ENCODE data around the gene NME7. TPM values are rescaled to one million over a fixed set of nuclear protein-coding genes. Genes with fewer than 3 reads are reported as not detected.
"Not testable (repeated sequence)": the region's sequence is repeated elsewhere in the genome, so short reads cannot be mapped to it uniquely, and the experiment has no call there.

Gene NME7
- polyA plus RNA-seq, 6 donors from 2014 or later, result 2.6 to 19.2 (median 11.0) TPM

DNA sequence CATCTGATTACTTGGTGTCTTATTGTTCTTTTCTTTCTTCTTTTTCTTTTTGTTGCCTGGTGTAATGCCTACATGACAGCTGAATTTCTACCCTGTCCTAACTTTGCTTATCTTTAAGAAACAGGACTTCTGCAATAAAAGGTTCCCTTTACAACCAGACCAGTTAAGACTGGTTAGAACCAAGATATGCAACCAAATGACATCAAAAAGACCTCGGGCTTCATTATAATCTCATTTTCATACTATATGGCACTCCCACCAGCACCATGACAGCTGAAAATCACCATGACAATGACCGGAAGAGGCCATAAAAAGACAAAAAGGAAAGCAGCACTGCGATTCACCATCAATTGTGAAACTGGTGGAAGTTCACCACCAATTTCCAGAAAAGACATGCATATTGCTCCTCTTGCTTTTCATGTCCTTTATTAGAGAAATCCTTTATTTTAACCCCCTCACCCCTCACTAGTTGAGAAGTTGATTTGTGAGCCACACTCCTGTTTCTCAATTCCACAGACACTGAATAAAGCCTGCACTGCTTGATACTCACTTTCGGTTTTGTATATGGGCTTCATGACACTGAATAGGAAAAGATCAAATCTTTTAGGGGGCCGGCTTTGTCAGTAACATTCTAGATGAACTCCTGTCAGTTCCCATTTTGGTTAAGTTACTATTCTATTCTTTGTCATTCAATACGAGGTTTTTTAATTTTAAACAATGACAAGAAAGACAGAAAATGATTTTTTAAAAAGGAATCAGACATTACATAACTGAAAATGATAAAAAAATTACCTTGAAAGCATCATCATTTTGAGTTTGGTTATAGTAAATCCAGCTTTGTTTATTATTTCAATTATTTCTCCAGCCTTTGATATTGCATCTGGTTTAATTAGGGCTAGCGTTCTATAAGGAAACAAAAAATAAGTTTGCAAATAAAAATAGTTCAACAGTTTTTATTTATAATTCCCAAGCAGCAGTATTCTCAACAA lies 58.1 kb downstream of the NME7 start:
- H3K27me3 Mint-ChIP-seq, result no peaks in the 10 kb centered on the region
- peaks cover 0 to 3% (median 0%) of the 10 kb centered on the region in 7 donors for H3K9me3 Mint-ChIP-seq
- peak overlapping the region in 7 of 8 donors; percentile 31 to 78 (median 54) for H3K4me3 Mint-ChIP-seq
- peak overlapping the region in 2 of 6 donors; percentile 2 to 17 for H3K27ac Mint-ChIP-seq
- DNase-seq, result no peak
- peak; percentile 48 to 58 for ATAC-seq (ENCODE audit: low read depth in 2 of 2)
- peaks cover 7 to 8% (median 7%) of the 10 kb centered on the region in 3 donors for H3K4me1 Mint-ChIP-seq
- H3K36me3 Mint-ChIP-seq, result peaks cover 10 to 18% of the 10 kb centered on the region in 2 donors

DNA sequence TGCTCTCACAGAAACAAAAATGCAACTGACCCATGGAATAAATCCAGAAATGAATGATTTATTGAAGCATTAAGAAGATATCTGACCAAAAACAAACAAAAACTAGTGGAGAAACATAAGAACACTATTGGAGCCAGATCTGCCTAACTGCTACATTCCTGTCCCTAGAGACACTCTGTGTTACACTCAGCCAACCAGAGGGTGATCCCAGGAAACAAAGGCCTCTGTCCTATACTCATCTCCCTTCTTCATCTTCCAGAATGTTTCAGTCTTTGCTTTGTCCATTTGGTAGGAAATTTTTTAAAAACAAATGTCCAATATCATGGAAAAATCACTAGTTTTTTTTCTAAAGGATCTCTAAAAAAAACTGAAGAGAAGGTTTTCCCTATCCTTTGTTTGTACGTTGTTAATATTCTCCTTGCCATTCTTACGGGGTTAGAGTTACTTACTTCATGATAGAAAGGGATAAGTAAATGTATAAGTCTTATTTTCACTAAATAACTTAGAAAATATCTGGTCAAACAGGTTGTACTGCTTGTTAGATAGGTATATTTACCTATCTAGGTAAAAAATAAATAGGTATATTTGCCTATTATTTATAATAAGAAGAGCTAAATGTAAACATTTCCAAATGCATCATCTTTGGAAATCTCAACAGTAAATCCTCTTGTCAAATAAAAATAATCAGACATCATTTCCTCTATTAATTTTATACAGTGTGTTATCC lies 59.1 kb downstream of the NME7 start:
- Mint-ChIP-seq H3K27ac (no peak overlapping the region), H3K4me3 (no peak overlapping the region), H3K36me3 (peaks cover 10 to 18% of the 10 kb centered on the region in 2 donors), H3K9me3 (peaks cover 0 to 3% (median 0%) of the 10 kb centered on the region in 7 donors), H3K4me1 (peaks cover 7 to 8% (median 7%) of the 10 kb centered on the region in 3 donors), H3K27me3 (no peaks in the 10 kb centered on the region)
- ATAC-seq (ENCODE audit: low read depth in 2 of 2) (no peak), DNase-seq (no peak)

DNA sequence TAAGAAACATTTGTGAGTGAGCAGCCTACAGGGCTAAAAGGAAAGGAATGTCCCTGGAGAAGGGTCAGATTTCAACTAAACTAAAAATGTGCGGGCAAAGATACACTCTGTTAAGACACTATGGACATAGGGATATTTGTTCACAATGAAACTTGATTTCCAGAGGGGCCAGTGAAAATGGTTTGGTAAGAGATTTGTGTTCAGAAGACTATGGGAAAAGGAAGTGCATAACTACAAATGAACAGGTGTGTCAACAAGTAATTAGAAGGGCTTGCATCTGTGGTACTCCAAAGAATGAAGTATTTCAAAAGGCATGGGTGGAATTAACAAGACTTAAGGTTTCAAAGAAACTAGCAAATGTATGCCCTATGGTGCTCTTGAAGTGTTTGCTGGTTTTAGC lies 60.4 kb downstream of the NME7 start:
- H3K4me1 Mint-ChIP-seq, result peaks cover 7 to 8% (median 7%) of the 10 kb centered on the region in 3 donors
- no peaks in the 10 kb centered on the region for H3K27me3 Mint-ChIP-seq
- DNase-seq (no peak), ATAC-seq (ENCODE audit: low read depth in 2 of 2) (no peak)
- H3K4me3 Mint-ChIP-seq, result no peak overlapping the region
- H3K36me3 Mint-ChIP-seq, result peaks cover 12 to 18% of the 10 kb centered on the region in 2 donors
- no peak overlapping the region for H3K27ac Mint-ChIP-seq
- H3K9me3 Mint-ChIP-seq, result peaks cover 0 to 3% (median 0%) of the 10 kb centered on the region in 7 donors

DNA sequence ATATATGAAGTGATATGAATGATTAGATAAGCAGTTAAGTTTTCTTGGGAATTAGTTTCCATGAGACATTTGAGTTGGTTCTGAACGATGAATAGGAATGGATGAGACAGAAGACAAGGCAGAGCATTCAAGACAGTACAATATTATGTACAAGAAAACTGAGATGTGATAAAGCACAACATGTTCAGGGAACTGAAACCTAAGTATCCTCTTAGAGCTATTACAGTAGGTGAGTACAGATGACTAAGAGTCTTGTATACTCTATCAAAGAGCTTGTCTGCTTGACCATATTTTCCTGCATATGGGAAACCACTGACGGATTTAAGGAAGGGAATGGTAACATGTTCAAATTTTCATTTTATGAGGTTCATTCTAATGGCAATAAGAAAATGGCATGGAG lies 61.6 kb downstream of the NME7 start:
- Mint-ChIP-seq H3K27ac (no peak overlapping the region), H3K36me3 (peaks cover 18 to 21% of the 10 kb centered on the region in 2 donors), H3K4me1 (peaks cover 7 to 8% (median 7%) of the 10 kb centered on the region in 3 donors), H3K27me3 (no peaks in the 10 kb centered on the region), H3K4me3 (no peak overlapping the region), H3K9me3 (peaks cover 0 to 3% (median 0%) of the 10 kb centered on the region in 7 donors)
- no peak for ATAC-seq (ENCODE audit: low read depth in 2 of 2)
- no peak for DNase-seq

DNA sequence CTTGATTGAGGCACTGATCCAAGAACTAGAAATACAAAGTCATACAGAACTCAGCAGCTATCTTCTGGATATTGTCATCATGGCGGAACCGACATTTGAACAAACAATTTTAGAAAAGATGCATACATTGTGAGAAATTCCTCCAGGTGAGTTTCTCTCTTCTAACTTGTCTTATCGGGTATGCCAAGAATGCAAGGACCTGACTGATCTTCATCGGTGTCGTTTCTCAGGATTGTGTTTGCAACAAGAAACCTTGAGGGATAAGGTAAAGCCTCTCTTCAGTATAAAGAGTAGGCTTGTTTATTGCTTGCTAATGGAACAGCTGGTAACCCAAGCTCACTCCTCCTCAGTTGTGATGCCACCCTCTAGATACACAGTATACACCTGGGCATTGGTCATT lies 62.2 kb downstream of the NME7 start:
- Mint-ChIP-seq H3K27ac (no peak overlapping the region), H3K4me1 (peaks cover 7 to 8% (median 7%) of the 10 kb centered on the region in 3 donors), H3K9me3 (peaks cover 0 to 3% (median 0%) of the 10 kb centered on the region in 7 donors), H3K36me3 (peaks cover 18 to 21% of the 10 kb centered on the region in 2 donors), H3K27me3 (no peaks in the 10 kb centered on the region), H3K4me3 (no peak overlapping the region)
- ATAC-seq (ENCODE audit: low read depth in 2 of 2) (no peak), DNase-seq (no peak)

DNA sequence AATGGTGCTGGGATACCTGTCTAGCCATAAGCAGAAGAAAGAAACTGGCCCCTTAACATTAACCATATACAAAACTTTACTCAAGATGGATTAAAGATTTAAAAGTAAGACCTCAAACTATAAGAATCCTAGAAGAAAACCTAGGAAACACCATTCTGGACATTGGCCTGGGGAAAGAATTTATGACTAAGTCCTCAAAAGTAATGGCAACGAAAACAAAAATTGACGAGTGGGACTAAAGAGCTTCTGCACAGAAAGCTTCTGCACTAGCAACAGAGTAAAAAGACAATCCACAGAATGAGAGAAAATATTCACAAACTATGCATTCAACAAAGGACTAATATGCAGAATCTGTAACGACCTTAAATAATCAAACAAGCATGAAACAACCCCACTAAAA lies 66.7 kb downstream of the NME7 start:
- Mint-ChIP-seq H3K4me3 (no peak overlapping the region), H3K27ac (no peak overlapping the region), H3K36me3 (peaks cover 8 to 30% of the 10 kb centered on the region in 2 donors), H3K9me3 (peaks cover 0 to 2% (median 0%) of the 10 kb centered on the region in 7 donors), H3K4me1 (peaks cover under 1 to 5% (median 2%) of the 10 kb centered on the region in 3 donors), H3K27me3 (no peaks in the 10 kb centered on the region)
- no peak for DNase-seq
- no peak for ATAC-seq (ENCODE audit: low read depth in 2 of 2)

DNA sequence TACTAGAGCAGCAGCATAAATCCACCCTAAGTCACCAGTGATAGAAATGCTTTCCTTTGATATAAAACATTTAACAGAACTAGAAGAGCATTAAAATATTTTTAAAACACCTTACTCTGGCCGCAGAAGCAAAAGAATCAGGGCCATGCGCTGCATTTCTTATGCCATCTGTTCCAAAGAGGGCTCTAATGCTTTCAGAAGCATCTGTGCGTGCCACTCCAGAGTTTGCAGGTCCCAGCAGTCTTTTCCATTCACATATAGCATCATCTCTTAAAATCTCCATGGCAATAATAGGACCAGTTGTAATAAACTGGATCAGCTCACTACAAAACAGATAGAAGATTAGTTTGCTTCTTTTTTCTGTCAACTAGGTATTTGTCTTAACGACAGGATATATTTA lies 69.2 kb downstream of the NME7 start:
- ATAC-seq (ENCODE audit: low read depth in 2 of 2) (no peak), DNase-seq (no peak)
- H3K27ac Mint-ChIP-seq, result no peak overlapping the region
- H3K4me1 Mint-ChIP-seq, result peaks cover 5 to 11% (median 5%) of the 10 kb centered on the region in 3 donors
- H3K27me3 Mint-ChIP-seq, result no peaks in the 10 kb centered on the region
- peaks cover 0 to 2% (median 0%) of the 10 kb centered on the region in 7 donors for H3K9me3 Mint-ChIP-seq
- H3K4me3 Mint-ChIP-seq, result no peak overlapping the region
- H3K36me3 Mint-ChIP-seq, result peaks cover 7 to 36% of the 10 kb centered on the region in 2 donors

DNA sequence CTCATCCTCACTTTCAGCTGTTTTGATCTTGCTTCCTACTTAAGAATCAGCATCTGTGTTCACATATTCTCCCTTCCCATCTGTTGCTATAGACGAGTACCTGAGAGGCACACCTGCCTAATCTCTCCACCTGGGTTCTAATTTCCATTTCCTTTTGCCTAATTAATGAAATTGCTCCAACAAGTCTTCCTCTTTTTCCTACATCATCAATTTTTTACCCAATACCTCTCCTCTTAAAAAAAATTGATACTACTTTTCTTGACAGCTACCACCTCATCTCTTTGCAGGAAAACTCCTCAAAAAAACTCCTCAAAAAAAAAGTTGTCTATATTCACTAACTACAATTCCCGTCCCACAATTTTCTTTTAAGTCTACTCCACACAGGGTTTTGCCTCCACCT lies 71.8 kb downstream of the NME7 start:
- no peaks in the 10 kb centered on the region for H3K27me3 Mint-ChIP-seq
- no peak overlapping the region for H3K4me3 Mint-ChIP-seq
- peaks cover 7 to 26% of the 10 kb centered on the region in 2 donors for H3K36me3 Mint-ChIP-seq
- peaks cover 0 to 3% (median 0%) of the 10 kb centered on the region in 7 donors for H3K9me3 Mint-ChIP-seq
- DNase-seq, result no peak
- H3K4me1 Mint-ChIP-seq, result peaks cover 5 to 11% (median 5%) of the 10 kb centered on the region in 3 donors
- ATAC-seq (ENCODE audit: low read depth in 2 of 2), result no peak
- H3K27ac Mint-ChIP-seq, result no peak overlapping the region

DNA sequence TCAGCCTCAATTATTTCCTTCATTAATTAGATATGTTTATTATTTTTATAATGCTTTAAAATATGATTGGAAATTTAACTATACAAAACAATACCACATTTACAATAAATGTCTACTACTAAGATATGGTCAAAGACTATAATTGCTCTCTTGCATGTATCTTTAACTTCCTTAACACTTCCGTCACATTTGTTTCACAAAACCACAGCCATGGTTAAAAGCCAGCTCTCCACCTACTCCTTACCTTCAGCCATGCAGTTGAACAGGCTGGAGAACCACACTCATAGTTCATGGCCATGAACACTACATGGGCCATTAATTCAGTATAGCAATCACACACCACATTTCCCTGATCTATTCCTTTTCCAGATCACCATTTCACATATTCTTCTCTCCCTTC lies 72.2 kb downstream of the NME7 start:
- H3K9me3 Mint-ChIP-seq, result peaks cover 0 to 4% (median 0%) of the 10 kb centered on the region in 7 donors
- H3K36me3 Mint-ChIP-seq, result peaks cover 7 to 26% of the 10 kb centered on the region in 2 donors

DNA sequence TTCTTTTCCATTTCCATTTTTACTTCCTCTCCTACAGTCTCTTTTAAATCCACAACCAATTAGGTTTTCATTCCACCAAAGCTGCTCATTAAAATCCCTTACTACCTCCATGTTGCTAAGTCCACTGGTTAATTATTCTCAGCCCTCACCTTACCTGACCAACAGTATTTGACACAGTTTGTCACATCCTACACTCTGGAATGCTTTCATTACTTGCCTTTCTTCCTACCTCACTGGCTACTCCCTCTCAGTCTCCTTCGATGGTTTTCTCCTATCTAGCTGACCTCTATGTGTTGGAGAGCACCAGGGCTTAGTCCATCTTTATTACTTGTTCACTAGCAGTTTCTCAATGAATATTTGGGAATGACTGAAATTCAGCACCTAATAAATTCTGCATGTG lies 78.6 kb downstream of the NME7 start:
- H3K4me3 Mint-ChIP-seq, result no peak overlapping the region
- H3K27ac Mint-ChIP-seq, result no peak overlapping the region
- DNase-seq (no peak), ATAC-seq (ENCODE audit: low read depth in 2 of 2) (no peak)
- H3K4me1 Mint-ChIP-seq, result no peaks in the 10 kb centered on the region
- H3K36me3 Mint-ChIP-seq, result peaks cover 5 to 19% of the 10 kb centered on the region in 2 donors
- H3K9me3 Mint-ChIP-seq, result peaks cover 2 to 10% (median 7%) of the 10 kb centered on the region in 7 donors
- H3K27me3 Mint-ChIP-seq, result no peaks in the 10 kb centered on the region

More for the DNA sequence above, 72.2 kb downstream of the NME7 start:
- peaks cover 5 to 11% (median 5%) of the 10 kb centered on the region in 3 donors for H3K4me1 Mint-ChIP-seq
- ATAC-seq (ENCODE audit: low read depth in 2 of 2) (no peak), DNase-seq (no peak)
- H3K27me3 Mint-ChIP-seq, result no peaks in the 10 kb centered on the region
- no peak overlapping the region for H3K4me3 Mint-ChIP-seq
- H3K27ac Mint-ChIP-seq, result no peak overlapping the region

DNA sequence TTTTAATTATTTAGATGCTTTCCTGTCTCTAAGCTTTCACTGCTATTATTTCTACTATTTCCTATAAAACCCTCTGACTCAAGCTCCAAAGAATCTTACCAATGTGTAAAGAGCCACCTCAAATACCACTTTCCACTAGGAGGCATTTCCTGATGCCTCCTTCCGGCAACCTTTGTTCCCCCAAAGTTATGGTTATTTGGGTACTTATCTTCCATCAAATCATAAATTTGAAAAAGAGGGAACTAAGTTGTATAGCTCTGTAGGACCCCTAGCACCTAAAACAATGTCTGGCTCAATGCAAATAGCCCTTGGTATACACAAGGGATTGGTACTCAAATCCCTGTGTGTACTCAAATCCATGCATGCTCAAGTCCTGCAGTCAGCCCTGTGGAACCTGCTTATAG lies 79.6 kb downstream of the NME7 start:
- Mint-ChIP-seq H3K27me3 (no peaks in the 10 kb centered on the region), H3K27ac (no peak overlapping the region), H3K4me1 (no peaks in the 10 kb centered on the region), H3K9me3 (peaks cover 6 to 19% (median 17%) of the 10 kb centered on the region in 7 donors), H3K4me3 (no peak overlapping the region), H3K36me3 (peaks cover 15% of the 10 kb centered on the region in 2 donors)
- no peak for DNase-seq
- no peak for ATAC-seq (ENCODE audit: low read depth in 2 of 2)

DNA sequence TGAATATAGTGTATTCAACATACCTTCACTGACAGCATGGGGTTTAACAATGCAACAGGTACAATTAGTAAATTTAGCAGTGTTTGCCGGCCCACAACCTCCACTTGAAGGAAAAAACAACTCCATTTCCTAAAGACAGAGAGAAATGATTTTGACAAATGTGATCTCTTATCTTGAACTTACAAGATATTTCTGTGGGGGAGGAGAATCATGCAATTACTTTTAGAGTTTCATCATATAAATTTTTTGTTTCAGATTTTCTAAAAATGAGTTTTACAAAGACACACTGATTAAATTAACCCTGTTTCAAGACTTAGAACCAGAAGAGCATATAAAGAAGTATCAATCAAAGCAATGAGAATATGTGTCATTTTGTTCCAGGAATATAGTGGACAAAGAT lies 80.3 kb downstream of the NME7 start:
- H3K4me3 Mint-ChIP-seq, result no peak overlapping the region
- no peak for ATAC-seq (ENCODE audit: low read depth in 2 of 2)
- H3K9me3 Mint-ChIP-seq, result peaks cover 14 to 27% (median 24%) of the 10 kb centered on the region in 7 donors
- no peaks in the 10 kb centered on the region for H3K4me1 Mint-ChIP-seq
- peaks cover 20 to 23% of the 10 kb centered on the region in 2 donors for H3K36me3 Mint-ChIP-seq
- no peak for DNase-seq
- no peak overlapping the region for H3K27ac Mint-ChIP-seq
- no peaks in the 10 kb centered on the region for H3K27me3 Mint-ChIP-seq

DNA sequence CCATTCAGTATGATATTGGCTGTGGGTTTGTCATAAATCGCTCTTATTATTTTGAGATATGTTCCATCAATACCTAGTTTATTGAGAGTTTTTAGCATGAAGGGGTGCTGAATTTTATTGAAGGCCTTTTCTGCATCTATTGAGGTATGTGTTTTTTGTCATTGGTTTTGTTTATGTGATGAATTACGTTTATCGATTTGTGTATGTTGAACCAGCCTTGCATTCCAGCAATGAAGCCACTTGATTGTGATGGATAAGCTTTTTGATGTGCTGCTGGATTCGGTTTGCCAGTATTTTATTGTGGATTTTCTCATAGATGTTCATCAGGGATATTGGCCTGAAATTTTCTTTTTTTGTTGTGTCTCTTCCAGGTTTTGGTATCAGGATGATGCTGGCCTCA lies 86.0 kb downstream of the NME7 start:
- not testable (repeated sequence) for DNase-seq; ATAC-seq (ENCODE audit: low read depth in 2 of 2); H3K27ac Mint-ChIP-seq; H3K27me3 Mint-ChIP-seq; H3K4me1 Mint-ChIP-seq; H3K4me3 Mint-ChIP-seq
- H3K9me3 Mint-ChIP-seq, result peaks cover 21 to 62% (median 56%) of the 10 kb centered on the region in 7 donors
- peaks cover 27 to 37% of the 10 kb centered on the region in 2 donors for H3K36me3 Mint-ChIP-seq

Measured in naive B cell (primary cell).